Activated naive CD4-positive, alpha-beta T cell treated with anti-CD3 and anti-CD28 coated beads, Interleukin-2, amount 50 U/mL, for 24 hours (primary cell): ENCODE measurements around the gene EPB41L4A.

ENCODE experiments used
- H3K27ac Mint-ChIP-seq: one replicate; pipeline ENCODE4 v1.8.0; 2021; ENCODE audit warnings: mild to moderate bottlenecking, mixed read lengths
- H3K27me3 Mint-ChIP-seq: one replicate; pipeline ENCODE4 v1.8.0; 2021; ENCODE audit warnings: mixed read lengths
- H3K36me3 Mint-ChIP-seq: one replicate; pipeline ENCODE4 v1.8.0; 2021; ENCODE audit warnings: mixed read lengths
- H3K4me1 Mint-ChIP-seq: one replicate; pipeline ENCODE4 v1.8.0; 2021; ENCODE audit warnings: mixed read lengths
- H3K4me3 Mint-ChIP-seq: one replicate; pipeline ENCODE4 v1.8.0; 2021; ENCODE audit warnings: mild to moderate bottlenecking, mixed read lengths
- H3K9me3 Mint-ChIP-seq: one replicate; pipeline ENCODE4 v1.8.0; 2021; ENCODE audit warnings: mixed read lengths

The EPB41L4A gene

DNA sequence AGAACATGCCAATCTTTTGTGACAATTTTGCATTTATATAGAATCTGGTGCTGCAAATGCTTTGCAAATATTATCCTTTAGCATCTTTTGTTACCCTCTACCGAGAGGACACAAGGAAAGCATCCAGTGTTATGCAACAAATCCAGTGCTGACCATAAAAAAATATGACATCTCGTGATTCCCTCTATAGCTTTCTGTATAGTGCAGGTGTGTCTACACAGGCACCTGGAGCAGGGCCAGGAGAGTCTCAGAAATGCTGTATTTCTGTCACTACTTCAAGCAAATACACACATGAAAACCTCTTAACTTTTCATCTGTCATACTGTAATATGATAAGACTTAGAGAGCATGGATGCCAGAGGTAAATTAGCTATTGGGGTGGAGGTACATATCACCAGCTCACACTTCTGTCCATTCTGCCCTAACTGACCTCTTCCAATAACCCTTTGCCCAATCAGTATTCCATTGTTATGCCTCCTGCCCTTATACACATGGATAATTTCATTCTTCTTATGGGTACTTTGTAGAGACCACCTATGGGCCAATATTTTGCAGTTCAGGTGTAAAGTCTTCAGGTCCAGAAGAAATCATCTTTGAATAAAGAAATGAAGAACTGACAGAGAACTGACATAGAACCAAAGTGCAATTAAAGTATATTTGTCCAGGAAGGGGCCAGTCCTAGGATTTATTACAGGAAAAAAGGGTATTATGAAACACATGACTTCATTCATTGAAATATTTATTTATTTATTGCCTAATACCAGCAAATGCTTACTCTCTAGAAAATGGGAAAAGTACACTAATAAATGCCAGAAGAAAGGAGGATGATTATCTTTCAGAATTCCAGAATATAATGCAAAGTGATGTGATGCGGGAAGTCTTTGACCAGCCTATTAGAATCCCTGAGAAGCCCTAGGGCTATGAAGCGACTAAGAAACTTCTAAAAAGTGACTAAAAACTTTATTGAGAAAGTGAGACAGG is 106.5 kb downstream of the EPB41L4A start:
- Mint-ChIP-seq H3K4me1 (no peaks in the 10 kb centered on the region), H3K27me3 (peaks cover 7% of the 10 kb centered on the region), H3K36me3 (no peaks in the 10 kb centered on the region), H3K4me3 (no peak overlapping the region), H3K27ac (no peak overlapping the region), H3K9me3 (peaks cover 5% of the 10 kb centered on the region)

DNA sequence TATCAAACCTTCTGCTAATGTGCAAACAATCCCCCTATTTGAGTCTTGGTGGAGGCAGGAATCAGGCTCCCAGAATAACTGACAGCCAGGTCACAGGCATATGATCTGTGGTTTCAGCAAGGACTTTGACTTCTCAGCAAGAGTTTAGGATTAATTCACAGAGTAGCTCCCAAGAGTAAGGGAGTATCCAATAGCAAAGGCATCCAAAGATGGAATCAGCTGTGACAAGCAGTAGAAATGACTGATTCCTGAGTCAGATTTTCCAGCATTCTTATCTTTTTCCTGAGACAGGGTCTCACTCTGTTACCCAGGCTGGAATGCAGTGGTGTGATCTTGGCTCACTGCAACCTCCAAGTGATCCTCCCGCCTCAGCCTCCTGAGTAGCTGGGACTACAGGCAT is 108.3 kb downstream of the EPB41L4A start:
- H3K27ac Mint-ChIP-seq, result no peak overlapping the region
- H3K4me1 Mint-ChIP-seq, result no peaks in the 10 kb centered on the region
- no peaks in the 10 kb centered on the region for H3K36me3 Mint-ChIP-seq
- no peak overlapping the region for H3K4me3 Mint-ChIP-seq
- peaks cover 10% of the 10 kb centered on the region for H3K27me3 Mint-ChIP-seq
- peaks cover 5% of the 10 kb centered on the region for H3K9me3 Mint-ChIP-seq

DNA sequence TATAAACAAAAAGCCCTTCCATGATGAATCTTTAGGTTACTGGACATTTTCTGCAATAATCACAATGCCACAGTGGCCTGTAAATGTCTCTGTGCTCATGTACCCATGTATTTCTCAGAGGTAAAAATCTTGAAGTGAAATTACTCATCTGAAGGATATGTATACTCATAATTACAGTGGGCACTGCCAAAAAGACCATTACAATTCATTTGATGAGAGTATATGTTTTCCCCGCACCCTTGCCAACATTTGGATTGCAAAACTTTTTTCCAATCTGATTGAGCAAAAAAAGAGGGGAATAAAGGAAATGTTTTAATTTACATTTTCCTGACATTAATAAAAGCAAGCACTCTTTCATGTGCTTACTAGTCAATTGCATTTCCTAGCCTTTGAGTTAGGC is 110.5 kb downstream of the EPB41L4A start:
- no peak overlapping the region for H3K27ac Mint-ChIP-seq

DNA sequence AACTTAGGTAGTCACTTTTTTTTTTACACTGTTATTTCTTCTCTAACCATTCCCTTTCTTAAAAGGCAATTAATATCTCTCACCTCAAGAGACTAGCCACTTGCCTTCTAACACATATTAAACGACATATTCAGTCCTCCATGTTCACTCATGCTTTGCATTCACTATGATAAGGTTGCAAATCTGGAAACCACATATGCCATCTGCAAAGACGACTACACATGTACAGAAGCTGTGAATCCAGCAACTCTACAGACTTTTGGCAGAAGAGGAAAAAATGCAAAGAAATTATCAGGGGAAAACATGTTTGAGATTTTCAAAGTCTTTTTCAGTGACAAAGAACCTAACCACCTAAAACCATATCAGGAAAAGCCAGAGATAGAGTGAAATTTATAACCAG is 112.1 kb downstream of the EPB41L4A start:
- H3K27me3 Mint-ChIP-seq, result peaks cover 10% of the 10 kb centered on the region
- H3K4me3 Mint-ChIP-seq, result no peak overlapping the region
- H3K9me3 Mint-ChIP-seq, result no peaks in the 10 kb centered on the region
- H3K36me3 Mint-ChIP-seq, result no peaks in the 10 kb centered on the region
- no peaks in the 10 kb centered on the region for H3K4me1 Mint-ChIP-seq
- no peak overlapping the region for H3K27ac Mint-ChIP-seq

More for the DNA sequence above, 110.5 kb downstream of the EPB41L4A start:
- Mint-ChIP-seq H3K9me3 (no peaks in the 10 kb centered on the region), H3K36me3 (no peaks in the 10 kb centered on the region), H3K27me3 (peaks cover 9% of the 10 kb centered on the region), H3K4me3 (no peak overlapping the region), H3K4me1 (no peaks in the 10 kb centered on the region)

DNA sequence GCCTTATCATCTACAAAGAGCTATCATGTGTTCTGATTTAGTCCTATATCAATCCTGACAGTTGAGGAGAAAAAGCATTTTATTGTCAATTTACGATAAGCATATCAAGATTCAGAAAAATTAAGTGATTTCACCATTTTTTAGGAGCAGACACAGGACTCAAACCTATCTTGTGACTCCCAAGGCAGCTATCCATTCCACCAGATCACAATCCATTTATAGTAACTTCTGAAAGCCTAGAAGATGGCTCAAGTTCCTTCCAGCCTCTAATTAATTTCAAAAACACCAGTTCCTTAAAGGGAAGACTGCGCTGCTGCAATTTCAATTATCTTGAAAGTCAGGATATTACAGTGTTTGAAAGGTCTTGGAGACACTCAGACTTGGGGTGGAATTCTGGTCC is 114.3 kb downstream of the EPB41L4A start:
- no peak overlapping the region for H3K4me3 Mint-ChIP-seq
- no peaks in the 10 kb centered on the region for H3K9me3 Mint-ChIP-seq
- H3K27me3 Mint-ChIP-seq, result peaks cover 11% of the 10 kb centered on the region

DNA sequence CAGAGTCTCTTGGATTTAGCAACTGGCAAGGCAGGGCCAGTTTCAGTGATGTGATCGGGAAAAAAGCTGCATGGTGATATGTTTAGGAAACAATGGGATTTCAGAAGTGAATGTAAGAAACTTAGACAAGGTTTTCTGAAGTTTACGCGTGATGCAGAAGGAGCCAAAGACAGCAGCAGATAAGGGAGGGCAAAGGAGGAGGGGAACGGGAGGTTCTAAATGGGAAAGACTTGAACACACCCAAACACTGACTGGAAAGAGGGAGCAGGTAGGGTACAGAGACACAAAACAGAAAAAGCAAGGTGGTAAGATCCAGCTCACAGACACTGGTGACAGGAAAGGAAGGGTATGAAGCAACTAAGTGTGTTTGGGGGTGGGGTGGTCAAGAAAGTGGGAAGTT is 115.4 kb downstream of the EPB41L4A start:
- no peak overlapping the region for H3K4me3 Mint-ChIP-seq
- H3K9me3 Mint-ChIP-seq, result peaks cover 6% of the 10 kb centered on the region
- no peaks in the 10 kb centered on the region for H3K4me1 Mint-ChIP-seq
- H3K36me3 Mint-ChIP-seq, result no peaks in the 10 kb centered on the region
- H3K27me3 Mint-ChIP-seq, result peaks cover 11% of the 10 kb centered on the region
- no peak overlapping the region for H3K27ac Mint-ChIP-seq

More for the DNA sequence above, 114.3 kb downstream of the EPB41L4A start:
- H3K4me1 Mint-ChIP-seq, result no peaks in the 10 kb centered on the region
- no peak overlapping the region for H3K27ac Mint-ChIP-seq
- H3K36me3 Mint-ChIP-seq, result no peaks in the 10 kb centered on the region

DNA sequence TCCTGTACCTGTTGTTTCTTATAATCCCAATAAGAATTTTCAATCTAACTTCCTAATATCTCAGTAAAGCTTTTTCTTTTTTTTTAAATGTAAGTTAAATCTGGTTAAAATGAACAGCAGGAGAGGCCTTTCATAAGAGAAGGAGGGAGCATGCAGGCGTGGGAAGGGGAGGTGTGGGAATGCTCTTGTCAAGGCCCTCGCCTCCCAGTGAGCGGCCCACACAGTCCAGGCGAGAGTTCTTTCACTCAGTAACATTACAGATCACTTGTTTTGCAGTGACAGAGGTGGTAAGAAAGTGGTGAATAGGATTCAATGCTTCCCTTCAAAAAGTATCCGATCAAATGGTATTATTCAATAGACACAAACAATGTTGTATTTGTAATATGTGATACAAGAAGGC is 125.0 kb downstream of the EPB41L4A start:
- Mint-ChIP-seq H3K9me3 (peaks cover 5% of the 10 kb centered on the region), H3K36me3 (no peaks in the 10 kb centered on the region), H3K27me3 (no peaks in the 10 kb centered on the region), H3K4me3 (no peak overlapping the region), H3K4me1 (no peaks in the 10 kb centered on the region), H3K27ac (no peak overlapping the region)

DNA sequence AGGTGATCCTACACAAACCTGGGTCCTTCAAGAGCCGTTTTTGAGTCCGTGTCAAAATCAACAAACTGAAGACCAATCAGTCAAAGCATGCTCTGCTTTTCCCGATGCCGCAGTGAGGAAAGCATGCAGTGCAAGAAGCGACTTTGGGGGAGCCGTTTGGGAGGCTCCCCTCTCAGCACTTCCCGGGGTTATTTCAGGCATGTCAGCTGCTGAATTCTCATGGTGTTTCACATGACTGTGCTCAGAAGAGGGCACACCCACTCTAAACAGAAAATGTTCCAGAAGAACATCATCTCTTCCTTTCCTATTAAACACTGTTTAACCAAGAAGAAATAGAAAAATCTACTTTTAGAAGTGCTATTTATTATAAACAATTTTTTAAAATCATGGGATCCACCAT is 125.5 kb downstream of the EPB41L4A start:
- Mint-ChIP-seq H3K4me1 (no peaks in the 10 kb centered on the region), H3K9me3 (no peaks in the 10 kb centered on the region), H3K27ac (no peak overlapping the region), H3K36me3 (no peaks in the 10 kb centered on the region), H3K27me3 (no peaks in the 10 kb centered on the region), H3K4me3 (no peak overlapping the region)

DNA sequence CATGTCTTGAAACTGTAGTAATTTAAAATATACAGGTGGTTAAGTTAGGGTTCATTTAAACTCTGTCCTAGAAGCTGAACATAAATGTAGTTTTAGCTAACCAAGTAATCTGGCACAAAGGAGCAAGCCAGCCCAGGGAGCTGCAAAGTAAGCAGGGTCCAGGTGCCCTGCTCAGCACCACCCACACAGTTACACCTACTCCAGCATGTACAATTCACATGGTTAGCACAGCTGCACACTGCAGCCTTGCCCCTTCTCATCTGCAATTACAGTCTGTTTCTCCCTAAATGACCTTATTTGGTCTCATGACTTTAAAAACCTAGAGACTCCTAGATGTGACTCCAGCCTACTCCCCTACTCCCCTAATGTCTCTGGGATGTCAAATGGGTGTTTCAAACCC is 128.4 kb downstream of the EPB41L4A start:
- H3K4me3 Mint-ChIP-seq, result no peak overlapping the region
- no peaks in the 10 kb centered on the region for H3K36me3 Mint-ChIP-seq
- H3K27me3 Mint-ChIP-seq, result no peaks in the 10 kb centered on the region
- H3K27ac Mint-ChIP-seq, result no peak overlapping the region
- no peaks in the 10 kb centered on the region for H3K4me1 Mint-ChIP-seq
- no peaks in the 10 kb centered on the region for H3K9me3 Mint-ChIP-seq

DNA sequence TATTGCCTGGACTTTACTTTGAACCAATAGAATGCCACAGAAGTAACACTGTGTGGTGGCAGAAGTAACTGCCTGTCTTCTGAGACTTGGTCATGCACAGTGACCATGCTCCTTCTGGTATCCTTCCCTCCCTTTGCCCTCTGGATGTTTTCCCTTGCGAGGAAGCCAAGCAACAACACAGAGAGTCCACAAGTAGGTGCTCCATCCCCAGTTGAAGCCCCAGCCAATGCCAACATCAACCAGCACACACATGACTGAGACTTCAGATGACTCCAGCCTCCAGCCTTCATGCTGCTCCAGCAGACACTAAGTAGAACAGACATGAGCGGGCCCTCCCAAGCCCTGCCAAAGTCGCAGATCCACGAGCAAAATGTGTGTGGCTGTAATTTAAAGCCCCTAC is 129.6 kb downstream of the EPB41L4A start:
- no peaks in the 10 kb centered on the region for H3K9me3 Mint-ChIP-seq
- no peak overlapping the region for H3K27ac Mint-ChIP-seq
- no peak overlapping the region for H3K4me3 Mint-ChIP-seq
- no peaks in the 10 kb centered on the region for H3K4me1 Mint-ChIP-seq
- no peaks in the 10 kb centered on the region for H3K36me3 Mint-ChIP-seq
- H3K27me3 Mint-ChIP-seq, result no peaks in the 10 kb centered on the region

DNA sequence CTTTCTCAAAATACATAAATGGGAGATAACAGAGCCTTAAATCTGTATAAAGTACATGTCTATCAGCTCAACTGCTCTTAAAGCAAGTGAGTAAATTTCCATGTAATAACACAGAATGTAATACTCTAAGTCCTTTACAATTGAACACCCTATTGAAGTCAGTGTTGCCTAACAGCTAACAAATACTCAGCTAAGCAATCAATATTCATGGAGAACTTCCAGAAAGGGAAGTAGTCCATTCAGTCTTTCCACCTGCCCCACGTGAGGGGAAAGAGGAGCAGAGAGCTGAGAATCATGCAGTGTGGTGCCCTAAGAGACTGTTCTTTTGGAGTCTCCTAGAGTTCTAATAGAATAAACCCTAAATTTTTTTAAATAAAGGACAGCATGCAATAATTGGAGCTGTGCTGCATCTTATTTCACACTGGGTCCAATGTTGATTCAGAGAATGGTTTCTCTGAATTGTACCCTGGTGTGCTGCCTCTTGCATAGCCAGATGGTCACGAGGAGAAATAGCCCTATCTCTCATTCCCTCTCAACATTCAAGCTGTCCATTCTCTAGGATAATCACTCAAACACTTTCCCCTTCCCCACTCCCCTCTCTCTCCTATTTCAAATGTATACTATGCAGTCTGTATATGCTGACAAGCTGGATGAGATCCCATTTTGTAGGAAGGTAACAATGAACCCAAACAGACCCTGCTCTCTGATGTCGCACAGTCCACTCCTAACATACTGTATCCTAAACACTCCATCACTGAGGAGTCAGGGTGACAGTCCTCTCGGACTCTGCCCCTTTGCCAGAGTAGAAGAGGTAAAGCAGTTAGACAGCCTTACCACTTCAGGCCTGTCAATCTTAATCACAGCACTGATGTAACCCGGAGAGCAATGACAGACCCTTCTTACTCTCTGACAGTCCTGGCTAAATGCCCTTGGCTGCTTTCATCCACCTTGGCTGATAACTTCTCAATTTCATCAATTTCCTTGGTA is 134.8 kb downstream of the EPB41L4A start:
- H3K4me3 Mint-ChIP-seq, result no peak overlapping the region
- H3K4me1 Mint-ChIP-seq, result no peaks in the 10 kb centered on the region
- no peaks in the 10 kb centered on the region for H3K27me3 Mint-ChIP-seq
- no peak overlapping the region for H3K27ac Mint-ChIP-seq
- H3K36me3 Mint-ChIP-seq, result no peaks in the 10 kb centered on the region
- H3K9me3 Mint-ChIP-seq, result no peaks in the 10 kb centered on the region

DNA sequence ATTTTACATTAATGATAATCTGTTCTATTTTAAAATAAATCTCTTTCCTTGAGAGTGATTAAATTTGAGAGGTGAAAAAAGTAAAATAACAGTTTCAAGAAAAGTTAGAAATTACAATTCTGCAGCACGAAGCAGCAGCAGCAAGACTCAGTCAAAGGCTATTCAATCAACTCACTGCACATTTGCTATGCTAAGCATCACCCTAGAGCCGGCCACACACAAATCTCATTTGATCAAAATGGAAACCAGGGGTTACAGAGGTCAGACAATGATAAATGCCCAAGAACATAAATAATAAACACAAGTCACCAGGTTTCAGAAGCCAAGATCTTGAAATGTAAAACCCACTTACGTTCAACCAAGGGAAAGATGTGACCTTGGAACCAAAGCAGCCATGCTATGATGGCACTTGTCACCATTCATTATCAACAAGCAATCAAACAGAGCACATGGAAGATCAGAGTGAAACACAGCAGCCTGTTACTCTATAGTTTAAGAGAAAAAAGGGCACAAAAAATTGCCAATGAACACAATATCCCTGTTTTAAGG is 136.0 kb downstream of the EPB41L4A start:
- H3K36me3 Mint-ChIP-seq, result no peaks in the 10 kb centered on the region
- H3K4me3 Mint-ChIP-seq, result no peak overlapping the region
- H3K9me3 Mint-ChIP-seq, result no peaks in the 10 kb centered on the region
- H3K4me1 Mint-ChIP-seq, result no peaks in the 10 kb centered on the region
- H3K27ac Mint-ChIP-seq, result no peak overlapping the region
- H3K27me3 Mint-ChIP-seq, result no peaks in the 10 kb centered on the region

DNA sequence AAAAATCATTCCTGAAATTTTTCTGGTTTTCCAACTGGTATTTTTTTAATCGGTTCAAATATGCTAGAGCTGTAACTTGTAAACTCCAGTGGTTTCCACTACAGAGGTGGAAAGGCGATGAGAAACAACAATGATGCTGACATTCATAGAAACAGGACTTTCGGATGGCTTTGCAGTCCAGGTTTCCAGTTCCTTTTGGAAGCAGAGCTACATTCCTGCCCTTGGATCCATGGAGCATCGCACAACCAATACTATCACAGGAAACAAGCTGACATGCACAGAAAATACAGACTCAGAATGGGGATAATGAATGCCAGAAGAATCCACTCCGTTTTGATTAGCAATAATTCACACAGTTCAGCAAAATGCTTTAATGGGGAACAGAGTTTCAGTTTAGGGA is 140.0 kb downstream of the EPB41L4A start:
- Mint-ChIP-seq H3K4me3 (no peak overlapping the region), H3K36me3 (no peaks in the 10 kb centered on the region), H3K27ac (no peak overlapping the region), H3K27me3 (peaks cover 2% of the 10 kb centered on the region), H3K4me1 (no peaks in the 10 kb centered on the region), H3K9me3 (no peaks in the 10 kb centered on the region)

DNA sequence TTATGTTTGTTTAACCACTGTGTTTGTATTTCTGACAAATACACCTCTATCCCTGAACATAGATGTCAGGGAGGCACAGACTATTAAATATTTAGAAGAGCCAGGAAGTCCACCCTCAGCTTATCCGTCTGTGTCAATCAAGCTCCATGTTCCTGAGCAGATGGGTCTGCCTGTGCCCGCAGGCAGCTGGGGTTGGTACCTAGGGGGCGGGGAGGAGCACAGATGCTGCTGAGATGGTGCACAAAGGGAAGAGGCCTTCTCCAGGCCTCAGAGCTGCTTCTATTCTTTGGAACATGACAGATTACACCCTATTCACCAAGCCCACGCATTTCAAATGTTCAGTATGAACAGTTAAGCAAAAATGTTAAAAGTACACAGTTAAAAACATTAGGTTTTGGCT is 142.1 kb downstream of the EPB41L4A start:
- peaks cover 2% of the 10 kb centered on the region for H3K27me3 Mint-ChIP-seq
- H3K4me1 Mint-ChIP-seq, result no peaks in the 10 kb centered on the region
- H3K27ac Mint-ChIP-seq, result no peak overlapping the region
- H3K9me3 Mint-ChIP-seq, result no peaks in the 10 kb centered on the region
- H3K4me3 Mint-ChIP-seq, result no peak overlapping the region
- no peaks in the 10 kb centered on the region for H3K36me3 Mint-ChIP-seq

DNA sequence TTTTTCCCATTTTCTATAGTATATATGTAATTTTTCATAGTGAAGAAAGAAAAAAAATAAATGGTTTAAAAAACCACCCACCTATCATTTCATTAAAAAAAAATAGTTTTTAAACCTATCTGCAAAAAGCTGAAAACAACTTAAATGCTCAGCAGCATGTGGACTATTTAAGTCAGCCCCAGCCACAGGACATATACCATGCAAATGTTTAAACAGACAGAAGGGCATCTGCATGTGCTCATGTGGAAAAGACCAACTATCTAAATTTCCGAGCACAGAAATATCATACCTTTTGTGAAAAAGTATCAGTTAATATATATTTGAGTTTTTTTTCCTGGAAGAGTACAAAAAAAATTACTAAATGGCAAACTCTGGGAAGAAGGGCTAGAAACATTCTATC is 143.4 kb downstream of the EPB41L4A start:
- H3K9me3 Mint-ChIP-seq, result no peaks in the 10 kb centered on the region
- H3K4me3 Mint-ChIP-seq, result no peak overlapping the region
- peaks cover 2% of the 10 kb centered on the region for H3K27me3 Mint-ChIP-seq
- H3K27ac Mint-ChIP-seq, result no peak overlapping the region
- no peaks in the 10 kb centered on the region for H3K4me1 Mint-ChIP-seq
- H3K36me3 Mint-ChIP-seq, result no peaks in the 10 kb centered on the region
